ENCODE data around the gene C6orf136. TPM values are rescaled to one million over a fixed set of nuclear protein-coding genes. Genes with fewer than 3 reads are reported as not detected.

The C6orf136 gene, protein sequence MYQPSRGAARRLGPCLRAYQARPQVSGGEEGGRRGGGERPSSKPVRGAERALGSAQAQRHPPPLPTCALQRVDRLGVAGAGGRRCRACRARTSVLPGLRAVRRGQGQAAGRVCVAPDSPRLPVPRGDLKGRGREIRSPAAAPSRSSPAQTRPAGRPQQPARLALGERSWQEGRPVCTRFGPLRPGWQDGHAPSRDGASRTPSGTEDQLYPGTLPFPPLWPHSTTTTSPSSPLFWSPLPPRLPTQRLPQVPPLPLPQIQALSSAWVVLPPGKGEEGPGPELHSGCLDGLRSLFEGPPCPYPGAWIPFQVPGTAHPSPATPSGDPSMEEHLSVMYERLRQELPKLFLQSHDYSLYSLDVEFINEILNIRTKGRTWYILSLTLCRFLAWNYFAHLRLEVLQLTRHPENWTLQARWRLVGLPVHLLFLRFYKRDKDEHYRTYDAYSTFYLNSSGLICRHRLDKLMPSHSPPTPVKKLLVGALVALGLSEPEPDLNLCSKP
- total RNA-seq, result 27.1 TPM

GRCh38 chr6:30646450-30647241 lies at the start of gene C6orf136:
TSS of gene C6orf136 (plus strand) at chr6:30647133. CDS start at chr6:30647232, 99 bp downstream.
- DNase-seq (ENCODE audit: low spot score), result peak; percentile 91

- DNase-seq (ENCODE audit: low spot score), result peak; percentile 83
Measured at GRCh38 chr6:30597315-30598144, 49.4 kb upstream of the C6orf136 start.

DNA sequence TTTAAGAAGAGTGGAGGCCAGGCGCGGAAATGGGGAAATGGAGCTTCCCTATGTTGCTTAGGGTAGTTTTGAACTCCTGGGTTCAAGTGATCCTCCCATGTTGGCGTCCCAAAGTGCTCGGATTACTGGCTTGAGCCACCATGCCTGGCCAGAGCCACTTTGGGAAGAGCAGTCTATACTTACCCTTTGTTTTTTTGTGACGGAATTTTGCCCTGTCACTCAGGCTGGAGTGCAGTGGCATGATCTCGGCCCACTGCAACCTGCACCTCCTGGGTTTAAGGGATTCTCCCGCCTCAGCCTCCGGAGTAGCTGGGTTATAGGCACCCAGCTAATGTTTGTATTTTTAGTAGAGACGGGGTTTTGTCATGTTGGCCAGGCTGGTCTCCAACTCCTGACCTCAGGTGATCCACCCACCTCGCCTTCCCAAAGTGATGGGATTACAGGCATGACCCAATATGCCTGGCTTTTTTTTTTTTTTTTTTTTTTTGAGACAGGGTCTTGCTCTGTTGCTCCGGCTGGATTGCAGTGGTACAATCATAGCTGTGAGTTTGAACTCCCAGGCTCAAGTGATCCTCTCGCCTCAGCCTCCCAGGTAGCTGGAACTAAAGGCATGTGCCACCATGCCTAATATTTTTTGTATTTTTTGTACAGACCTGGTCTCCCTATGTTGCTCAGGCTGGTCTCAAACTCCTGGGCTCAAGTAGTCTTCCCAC lies 47.9 kb upstream of the C6orf136 start:
- DNase-seq (ENCODE audit: low spot score), result no peak

GRCh38 chr6:30599625-30600324 lies 47.2 kb upstream of the C6orf136 start:
- DNase-seq (ENCODE audit: low spot score), result no peak

GRCh38 chr6:30600451-30600961 lies 46.4 kb upstream of the C6orf136 start:
- DNase-seq (ENCODE audit: low spot score), result no peak

DNA sequence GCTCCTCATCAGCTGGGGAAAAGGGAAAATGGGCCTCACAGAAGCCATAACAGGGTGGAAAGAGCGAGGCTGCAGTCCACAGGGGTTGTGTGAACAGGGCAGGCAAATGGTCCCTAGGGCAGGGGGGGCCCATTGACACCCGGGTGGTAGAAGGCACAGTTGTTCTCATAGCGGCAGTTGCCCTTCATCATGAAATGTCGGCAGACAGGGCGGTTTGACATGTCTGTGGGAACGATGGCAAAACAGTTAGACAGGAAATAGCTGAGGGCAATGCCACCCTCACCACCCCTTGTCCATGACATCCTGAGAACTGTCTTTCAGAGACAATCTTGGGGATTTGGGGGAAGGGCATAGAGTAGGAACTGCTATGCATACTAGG lies 45.5 kb upstream of the C6orf136 start:
- DNase-seq (ENCODE audit: low spot score), result no peak

GRCh38 chr6:30601815-30602641 lies 44.9 kb upstream of the C6orf136 start:
- DNase-seq (ENCODE audit: low spot score), result no peak

DNA sequence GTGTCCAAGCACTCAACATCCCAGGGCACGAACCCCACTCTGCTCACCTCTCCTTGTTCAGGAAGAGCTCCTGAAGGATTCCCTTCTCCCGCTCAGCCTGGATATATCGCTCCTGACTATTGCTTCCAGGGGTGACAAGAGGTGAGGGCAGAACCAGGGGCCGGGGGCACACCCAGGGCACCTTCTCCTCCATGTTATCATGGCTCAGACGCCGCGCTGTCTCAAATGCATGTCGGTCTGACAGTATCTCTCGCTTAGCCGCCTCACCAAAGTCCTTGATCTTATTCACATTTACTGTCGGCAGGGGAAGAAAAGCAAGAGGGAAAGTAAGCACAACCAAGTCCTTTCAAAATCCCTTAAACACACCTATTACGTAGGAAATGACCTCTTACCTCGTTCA lies 43.0 kb upstream of the C6orf136 start:
- no peak for DNase-seq (ENCODE audit: low spot score)

DNA sequence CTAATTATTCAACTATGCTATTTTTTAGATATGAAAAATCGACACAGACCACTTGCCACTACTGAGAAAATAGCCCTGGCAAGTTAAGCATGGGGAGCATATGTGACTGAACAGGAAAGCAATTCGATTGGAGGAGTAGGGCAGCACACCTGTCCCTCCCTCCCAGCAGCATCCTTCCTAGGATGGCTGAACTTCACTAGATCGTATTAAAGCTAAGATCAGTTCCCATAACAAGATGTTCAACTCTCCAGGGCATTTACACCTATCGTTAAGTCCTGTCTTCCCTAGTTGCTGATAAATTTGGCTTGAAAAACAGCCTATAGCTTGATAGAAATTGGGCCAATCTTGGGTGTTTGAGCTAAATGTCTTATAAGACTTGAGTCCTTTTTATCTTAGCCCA lies 36.9 kb upstream of the C6orf136 start:
- no peak for DNase-seq (ENCODE audit: low spot score)

DNA sequence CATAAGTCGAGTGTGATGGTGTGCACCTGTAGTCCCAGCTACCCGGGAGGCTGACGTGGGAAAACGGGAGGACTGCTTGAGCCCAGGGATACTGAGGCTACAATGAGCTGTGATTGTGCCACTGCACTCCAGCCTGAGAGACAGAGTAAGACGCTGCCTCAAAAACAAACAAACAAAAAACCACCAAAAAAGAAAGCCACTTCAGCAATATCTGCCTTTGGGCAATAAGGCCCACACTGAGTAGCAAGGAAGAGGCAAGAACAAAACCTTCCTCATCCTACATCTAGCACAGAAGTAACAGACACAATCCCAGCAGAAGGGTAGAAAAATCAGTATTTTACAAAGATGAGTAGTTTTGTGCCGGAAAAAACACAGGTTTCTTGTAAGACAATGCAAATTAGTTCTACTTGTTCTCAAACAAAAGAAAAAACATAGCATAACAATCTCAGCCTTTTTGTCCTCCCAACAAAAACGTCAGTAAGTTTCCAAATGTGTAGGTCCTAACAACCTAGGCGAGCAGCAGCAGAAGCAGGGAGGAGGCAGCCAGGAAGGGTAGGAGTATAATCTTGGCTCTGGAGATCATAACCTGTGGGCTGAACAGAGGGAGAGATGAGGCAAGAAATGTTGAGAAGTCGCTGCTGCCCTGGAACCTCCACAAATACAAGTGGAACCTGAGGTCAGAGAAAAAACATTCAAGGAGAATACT lies 35.6 kb upstream of the C6orf136 start:
- DNase-seq (ENCODE audit: low spot score), result no peak

- DNase-seq (ENCODE audit: low spot score), result no peak
Measured at GRCh38 chr6:30611856-30612194, 35.1 kb upstream of the C6orf136 start.

GRCh38 chr6:30612213-30612612 lies 34.7 kb upstream of the C6orf136 start:
- DNase-seq (ENCODE audit: low spot score), result no peak

- DNase-seq (ENCODE audit: low spot score), result no peak
Measured at GRCh38 chr6:30612687-30613248, 34.2 kb upstream of the C6orf136 start.

DNA sequence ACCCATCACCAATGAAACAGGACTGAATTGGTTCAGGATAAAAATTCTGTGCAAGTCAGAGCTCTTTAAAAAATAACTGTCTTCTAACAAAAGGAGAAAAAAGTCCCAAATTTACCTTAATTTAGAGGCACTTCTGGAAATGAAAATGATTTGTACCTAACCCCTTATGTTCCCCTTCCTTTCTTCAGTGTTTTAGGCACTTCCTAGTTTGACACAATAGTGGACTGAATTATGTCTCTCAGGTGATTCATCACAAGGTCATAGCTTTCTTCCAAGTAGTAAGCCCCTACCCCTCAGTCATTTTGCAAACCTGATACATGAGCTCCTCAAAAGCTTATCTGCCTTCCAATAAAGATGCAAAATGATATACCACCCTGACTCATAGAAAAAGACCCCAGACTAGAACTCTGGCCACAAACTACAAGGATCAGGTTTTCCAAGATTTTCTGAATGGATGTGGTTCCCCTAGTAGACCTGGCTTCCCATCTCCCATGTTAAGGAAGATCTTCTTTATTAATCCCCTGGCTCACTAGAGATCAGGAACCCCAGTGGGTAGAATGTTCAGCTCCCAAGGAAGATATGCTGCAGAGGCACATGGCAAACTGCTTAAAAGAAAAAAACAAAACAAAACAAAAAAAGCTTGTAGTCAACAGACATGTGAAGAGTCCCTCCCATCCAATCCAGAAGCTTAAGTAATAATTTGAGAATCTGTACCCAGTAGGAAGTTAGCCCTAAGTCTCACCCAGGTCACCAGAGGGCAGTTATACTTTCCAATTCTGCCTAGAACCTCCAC lies 33.5 kb upstream of the C6orf136 start:
- DNase-seq (ENCODE audit: low spot score), result no peak

- no peak for DNase-seq (ENCODE audit: low spot score)
Measured at GRCh38 chr6:30614044-30614842, 32.7 kb upstream of the C6orf136 start.

GRCh38 chr6:30614843-30615218 lies 32.1 kb upstream of the C6orf136 start:
- peak; percentile 94 for DNase-seq (ENCODE audit: low spot score)
